DND-41 (cell line): ENCODE results near the gene DENND5B.

ENCODE experiments used
- ATAC-seq: fragments of 200-7000 bp; cut with Tn5 transposase; 3 replicates; pipeline ENCODE4 v1.9.1; 2021; ENCODE audit warnings: low read depth; ENCODE audit not compliant: insufficient read depth
- DNase-seq: peaks from one replicate; pipeline ENCODE4 v3.0.0-alpha.2; 2020
- H2AFZ ChIP-seq: 2 replicates; pipeline ENCODE4 v1.6.0; 2012; ENCODE audit warnings: low read depth, low read length
- H3K27ac ChIP-seq: 2 replicates; pipeline ENCODE4 v1.5.1; 2012; ENCODE audit warnings: low read length, inconsistent platforms
- H3K27me3 ChIP-seq: fragments of 200-600 bp; sonication (generic); 2 replicates; pipeline ENCODE4 v1.6.0; 2012; ENCODE audit warnings: low read length, mild to moderate bottlenecking, inconsistent platforms; ENCODE audit not compliant: insufficient read depth, poor library complexity
- H3K36me3 ChIP-seq: 2 replicates; pipeline ENCODE4 v1.5.1; 2012; ENCODE audit warnings: low read length, inconsistent platforms; ENCODE audit not compliant: insufficient read depth
- H3K4me1 ChIP-seq: 2 replicates; pipeline ENCODE4 v1.5.1; 2012; ENCODE audit warnings: mild to moderate bottlenecking, low read length; ENCODE audit not compliant: insufficient read depth
- H3K4me2 ChIP-seq: 2 replicates; pipeline ENCODE4 v1.6.0; 2012; ENCODE audit warnings: mild to moderate bottlenecking, moderate library complexity, low read length, inconsistent platforms; ENCODE audit not compliant: insufficient read depth
- H3K4me3 ChIP-seq, 2 experiments: fragments of 200-600 bp in 1 of 2; shearing (Covaris generic) in 1 of 2; 2 replicates each; pipeline ENCODE4 v1.5.1; 2012 to 2016; ENCODE audit warnings: inconsistent platforms in 2 of 2, low read length in 2 of 2, mild to moderate bottlenecking in 2 of 2, low read depth in 1 of 2, moderate library complexity in 1 of 2
- H3K79me2 ChIP-seq: 2 replicates; pipeline ENCODE4 v1.6.0; 2012; ENCODE audit warnings: low read length, inconsistent platforms; ENCODE audit not compliant: insufficient read depth
- H3K9ac ChIP-seq: 2 replicates; pipeline ENCODE4 v1.6.0; 2012; ENCODE audit warnings: low read depth, mild to moderate bottlenecking, inconsistent platforms, low read length, moderate library complexity
- H3K9me3 ChIP-seq: 2 replicates; pipeline ENCODE4 v1.5.1; 2012; ENCODE audit warnings: low read length, moderate library complexity, mild to moderate bottlenecking, inconsistent platforms; ENCODE audit not compliant: insufficient read depth, severe bottlenecking
- H4K20me1 ChIP-seq: 2 replicates; pipeline ENCODE4 v1.6.0; 2012; ENCODE audit warnings: low read length; ENCODE audit not compliant: insufficient read depth
- CTCF ChIP-seq: IDR thresholded peaks from 2 replicates; pipeline ENCODE4 v1.5.1; 2012; ENCODE audit warnings: borderline replicate concordance, low read length, moderate library complexity, mild to moderate bottlenecking; ENCODE audit not compliant: poor library complexity, severe bottlenecking; ENCODE audit errors: extremely low read depth
- EZH2 ChIP-seq: IDR thresholded peaks from 3 replicates; pipeline ENCODE4 v1.6.1; 2012; ENCODE audit warnings: borderline replicate concordance, low read depth, mild to moderate bottlenecking, moderate library complexity, low read length, inconsistent platforms; ENCODE audit not compliant: severe bottlenecking

The DENND5B gene

GRCh38 chr12:31523306-31523705, 67.6 kb downstream of the DENND5B start:
- no peaks in the 10 kb centered on the region for H3K9me3 ChIP-seq
- no peaks in the 10 kb centered on the region for H3K4me1 ChIP-seq
- H4K20me1 ChIP-seq = no peaks in the 10 kb centered on the region
- H3K79me2 ChIP-seq = no peaks in the 10 kb centered on the region
- H3K27ac ChIP-seq = no peak overlapping the region
- no peak overlapping the region for H2AFZ ChIP-seq
- H3K9ac ChIP-seq = no peak overlapping the region
- ATAC-seq (no peak), DNase-seq (no peak)
- peaks cover 12% of the 10 kb centered on the region for H3K27me3 ChIP-seq
- TF ChIP-seq EZH2 (no peak), CTCF (no peak)
- H3K4me2 ChIP-seq = no peak overlapping the region
- H3K36me3 ChIP-seq = no peaks in the 10 kb centered on the region
- H3K4me3 ChIP-seq = no peak overlapping the region

GRCh38 chr12:31522607-31523006, 68.3 kb downstream of the DENND5B start:
- TF ChIP-seq CTCF (no peak), EZH2 (no peak)
- Histone ChIP-seq H3K27me3 (peaks cover 17% of the 10 kb centered on the region), H3K27ac (no peak overlapping the region), H3K79me2 (no peaks in the 10 kb centered on the region), H3K4me2 (no peak overlapping the region), H4K20me1 (no peaks in the 10 kb centered on the region), H2AFZ (no peak overlapping the region), H3K9ac (no peak overlapping the region), H3K4me3 (no peak overlapping the region), H3K36me3 (no peaks in the 10 kb centered on the region), H3K9me3 (no peaks in the 10 kb centered on the region), H3K4me1 (no peaks in the 10 kb centered on the region)
- ATAC-seq = no peak
- DNase-seq = no peak

GRCh38 chr12:31521964-31522363, 69.0 kb downstream of the DENND5B start:
- H3K36me3 ChIP-seq = no peaks in the 10 kb centered on the region
- peaks cover 24% of the 10 kb centered on the region for H3K27me3 ChIP-seq
- no peaks in the 10 kb centered on the region for H3K4me1 ChIP-seq
- TF ChIP-seq CTCF = no peak
- no peak for TF ChIP-seq EZH2
- no peak overlapping the region for H3K27ac ChIP-seq
- H3K9ac ChIP-seq = no peak overlapping the region
- H3K79me2 ChIP-seq = no peaks in the 10 kb centered on the region
- H3K4me3 ChIP-seq = no peak overlapping the region
- no peak overlapping the region for H3K4me2 ChIP-seq
- DNase-seq (no peak), ATAC-seq (no peak)
- H4K20me1 ChIP-seq = no peaks in the 10 kb centered on the region
- no peak overlapping the region for H2AFZ ChIP-seq
- H3K9me3 ChIP-seq = no peaks in the 10 kb centered on the region

- Histone ChIP-seq H3K4me3 (no peak overlapping the region), H3K9ac (no peak overlapping the region), H3K4me2 (no peak overlapping the region), H3K79me2 (no peaks in the 10 kb centered on the region), H3K9me3 (no peaks in the 10 kb centered on the region), H3K4me1 (no peaks in the 10 kb centered on the region), H3K27me3 (peaks cover 25% of the 10 kb centered on the region), H3K36me3 (no peaks in the 10 kb centered on the region), H2AFZ (no peak overlapping the region), H4K20me1 (no peaks in the 10 kb centered on the region), H3K27ac (no peak overlapping the region)
- DNase-seq (no peak), ATAC-seq (no peak)
- TF ChIP-seq CTCF = no peak
- no peak for TF ChIP-seq EZH2
These were observed 71.4 kb downstream of the DENND5B start for GRCh38 chr12:31519511-31519910.
